HCT116 (cell line): ENCODE data around the gene GOLGA7B. TPM values are rescaled to one million over a fixed set of nuclear protein-coding genes. Genes with fewer than 3 reads are reported as not detected.

Source experiments
- ATAC-seq: fragments of 200-7000 bp; cut with Tn5 transposase; 2 replicates; pipeline ENCODE4 v1.9.1; 2020; ENCODE audit warnings: mild to moderate bottlenecking, moderate library complexity
- BruUV-seq: library from RNA; stranded (reverse); fragments of 400-500 nt; replicated peaks from 2 replicates; lab custom pipeline; 2021; lab: Mats Ljungman, UMichigan
- CTCF ChIA-PET: fragments of 300-600 bp; sonication (Branson Sonifier 250); formaldehyde crosslinking; loops from one replicate; lab custom pipeline; 2021; ENCODE audit warnings: antibody characterized with exemption; lab: Charles Lee
- POLR2A ChIA-PET: fragments of 300-600, 350-600 bp; sonication (Branson Sonifier 250); formaldehyde crosslinking; loops from one replicate; lab custom pipeline; 2021; ENCODE audit warnings: antibody characterized with exemption; lab: Charles Lee
- RAD21 ChIA-PET, 2 experiments: fragments of 300-600 bp; sonication (Branson Sonifier 250); formaldehyde crosslinking; loops; one replicate each; lab custom pipeline; 2023; ENCODE audit warnings: low total read pairs in 2 of 2; ENCODE audit not compliant: uncharacterized antibody in 2 of 2, unreplicated experiment in 2 of 2, low non-redundant PET in 1 of 2; lab: Charles Lee
- DNase-seq: peaks from one replicate; pipeline ENCODE4 v3.0.0-alpha.2; 2010; ENCODE audit warnings: low read depth, low spot score
- H2AFZ ChIP-seq: fragments of 200-600 bp; shearing (Covaris generic), sonication (generic); 2 replicates; pipeline ENCODE4 v1.6.1; 2017; ENCODE audit warnings: low read depth, mixed run types, mixed read lengths, antibody characterized with exemption, low read length; ENCODE audit not compliant: poor library complexity, severe bottlenecking
- H3K27ac ChIP-seq: 2 replicates; pipeline ENCODE4 v1.5.1; 2012; ENCODE audit warnings: low read depth, low read length
- H3K27me3 ChIP-seq: fragments of 200-600 bp; sonication (generic); 2 replicates; pipeline ENCODE4 v1.6.1; 2016; ENCODE audit warnings: mixed run types, low read length, mixed read lengths; ENCODE audit not compliant: insufficient read depth
- H3K36me3 ChIP-seq, 2 experiments: fragments of 200-500 bp in 1 of 2; fragments of 200-600 bp in 1 of 2; sonication (Bioruptor generic) in 1 of 2; sonication (generic) in 1 of 2; 2 replicates each; pipeline versions ENCODE4 v1.5.1 to v1.6.1; 2014 to 2016; ENCODE audit warnings: low read length in 2 of 2, inconsistent platforms in 1 of 2, mixed read lengths in 1 of 2, mixed run types in 1 of 2; ENCODE audit not compliant: insufficient read depth in 2 of 2, control insufficient read depth in 1 of 2
- H3K4me1 ChIP-seq, 2 experiments: fragments of 200-600 bp in 1 of 2; sonication (generic) in 1 of 2; 2 replicates each; pipeline versions ENCODE4 v1.5.1 to v1.6.1; 2012 to 2017; ENCODE audit warnings: low read length in 2 of 2, inconsistent platforms in 1 of 2, mild to moderate bottlenecking in 1 of 2, mixed read lengths in 1 of 2, mixed run types in 1 of 2, moderate library complexity in 1 of 2; ENCODE audit not compliant: insufficient read depth in 2 of 2, control insufficient read depth in 1 of 2
- H3K4me2 ChIP-seq: fragments of 200-600 bp; sonication (generic); 2 replicates; pipeline ENCODE4 v1.6.1; 2017; ENCODE audit warnings: mixed run types, low read length, mixed read lengths
- H3K4me3 ChIP-seq, 2 experiments: fragments of 200-600 bp in 1 of 2; sonication (generic) in 1 of 2; replicated peaks in 1 of 2; 2 replicates each; pipeline ENCODE4 v1.5.1; 2011 to 2016; ENCODE audit warnings: low read length in 2 of 2, control low read depth in 1 of 2, low read depth in 1 of 2, mild to moderate bottlenecking in 1 of 2, mixed read lengths in 1 of 2, mixed run types in 1 of 2
- H3K79me2 ChIP-seq: fragments of 200-600 bp; sonication (generic); 2 replicates; pipeline ENCODE4 v1.6.1; 2017; ENCODE audit warnings: mild to moderate bottlenecking, mixed run types, low read length, moderate library complexity, mixed read lengths; ENCODE audit not compliant: insufficient read depth
- H3K9ac ChIP-seq: fragments of 200-600 bp; sonication (generic); 2 replicates; pipeline ENCODE4 v1.6.1; 2016; ENCODE audit warnings: low read length, mixed read lengths
- H3K9me2 ChIP-seq: fragments of 200-600 bp; sonication (generic), shearing (Covaris generic); 2 replicates; pipeline ENCODE4 v1.6.1; 2017; ENCODE audit warnings: mixed run types, mild to moderate bottlenecking, moderate library complexity; ENCODE audit not compliant: insufficient read depth
- H3K9me3 ChIP-seq, 2 experiments: fragments of 200-500 bp in 1 of 2; fragments of 200-600 bp in 1 of 2; sonication (Bioruptor generic) in 1 of 2; sonication (generic) in 1 of 2; 2 replicates each; pipeline ENCODE4 v1.6.1; 2014 to 2017; ENCODE audit warnings: low read length in 2 of 2, mixed read lengths in 2 of 2, inconsistent platforms in 1 of 2, low read depth in 1 of 2, mild to moderate bottlenecking in 1 of 2, mixed run types in 1 of 2, moderate library complexity in 1 of 2; ENCODE audit not compliant: control insufficient read depth in 1 of 2, insufficient read depth in 1 of 2
- H4K20me1 ChIP-seq: fragments of 200-600 bp; sonication (generic), shearing (Covaris generic); 2 replicates; pipeline ENCODE4 v1.6.1; 2017; ENCODE audit warnings: mixed run types, mild to moderate bottlenecking, moderate library complexity; ENCODE audit not compliant: insufficient read depth
- CEBPB ChIP-seq: IDR thresholded peaks from 2 replicates; pipeline ENCODE4 v1.6.1; 2012; ENCODE audit warnings: low read depth
- EGR1 ChIP-seq: IDR thresholded peaks from 2 replicates; pipeline ENCODE4 v1.6.1; 2012; ENCODE audit warnings: low read depth
- EZH2 ChIP-seq: fragments of 200-600 bp; sonication (generic); IDR thresholded peaks from 2 replicates; pipeline ENCODE4 v1.6.1; 2017; ENCODE audit warnings: antibody characterized with exemption, mixed run types
- FOSL1 ChIP-seq: IDR thresholded peaks from 2 replicates; pipeline ENCODE4 v1.6.1; 2012; ENCODE audit warnings: low read depth
- JUND ChIP-seq: IDR thresholded peaks from 2 replicates; pipeline ENCODE4 v1.6.1; 2012
- POLR2A ChIP-seq: IDR thresholded peaks from 2 replicates; pipeline ENCODE4 v1.7.0; 2011; ENCODE audit warnings: borderline replicate concordance; ENCODE audit not compliant: insufficient read depth, insufficient read length; ENCODE audit errors: extremely low read depth
- POLR2AphosphoS5 ChIP-seq: IDR thresholded peaks from 2 replicates; pipeline ENCODE4 v1.6.1; 2011; ENCODE audit warnings: mild to moderate bottlenecking, low read depth, low read length, moderate library complexity
- RAD21 ChIP-seq: IDR thresholded peaks from 2 replicates; pipeline ENCODE4 v1.6.1; 2012; ENCODE audit warnings: low read depth, mild to moderate bottlenecking
- SP1 ChIP-seq: IDR thresholded peaks from 2 replicates; pipeline ENCODE4 v1.6.1; 2012; ENCODE audit warnings: low read depth
- SRF ChIP-seq: IDR thresholded peaks from 2 replicates; pipeline ENCODE4 v1.6.1; 2012; ENCODE audit warnings: low read depth
- TCF7L2 ChIP-seq: IDR thresholded peaks from 2 replicates; pipeline ENCODE4 v1.7.0; 2011; ENCODE audit warnings: borderline replicate concordance, inconsistent platforms; ENCODE audit not compliant: insufficient read depth, insufficient read length; ENCODE audit errors: extremely low read depth
- YY1 ChIP-seq: IDR thresholded peaks from 2 replicates; pipeline ENCODE4 v1.6.1; 2011; ENCODE audit warnings: low read length, low read depth, moderate library complexity, mild to moderate bottlenecking; ENCODE audit not compliant: insufficient replicate concordance; ENCODE audit errors: extremely low read depth
- ZFX ChIP-seq: fragments of 450-650 bp; IDR thresholded peaks from 2 replicates; pipeline ENCODE4 v1.6.1; 2017
- ZNF274 ChIP-seq: fragments of 200-500 bp; sonication (Bioruptor generic); IDR thresholded peaks from 2 replicates; pipeline ENCODE4 v1.6.1; 2014; ENCODE audit warnings: mild to moderate bottlenecking, low read depth, low read length, inconsistent platforms
- intact Hi-C: fragments of 100-400 bp; cut with micrococcal nuclease; formaldehyde crosslinking; loops from 2 replicates; pipeline ENCODE4 v1.10.0; 2022
- total RNA-seq: library from RNA; stranded (reverse); gene quantifications from one replicate; pipeline ENCODE4 v1.2.1, GENCODE V29; 2021; ENCODE audit not compliant: unreplicated experiment
- TF ChIP-seq, protein P1 (sequence below): IDR thresholded peaks from 2 replicates; pipeline ENCODE4 v1.6.1; 2011; ENCODE audit warnings: mild to moderate bottlenecking, low read length, moderate library complexity; ENCODE audit not compliant: insufficient replicate concordance; ENCODE audit errors: extremely low read depth
- TF ChIP-seq, protein P2 (sequence below): IDR thresholded peaks from 2 replicates; pipeline ENCODE4 v1.6.1; 2012; ENCODE audit warnings: low read depth
- TF ChIP-seq, protein P3 (sequence below): IDR thresholded peaks from 2 replicates; pipeline ENCODE4 v1.6.1; 2012
- TF ChIP-seq, protein P4 (sequence below), 3 experiments: fragments of 200-600 bp in 1 of 3; sonication (generic) in 1 of 3; IDR thresholded peaks in 2 of 3; conservative IDR thresholded peaks in 1 of 3; 2 replicates each; pipeline ENCODE4 v1.5.1; 2012 to 2017; ENCODE audit warnings: low read depth in 2 of 3, low read length in 2 of 3, antibody characterized with exemption in 1 of 3, borderline replicate concordance in 1 of 3, control low read depth in 1 of 3, mild to moderate bottlenecking in 1 of 3, mixed read lengths in 1 of 3, mixed run types in 1 of 3, moderate library complexity in 1 of 3; ENCODE audit not compliant: insufficient read depth in 1 of 3

GOLGA7B gene
- total RNA-seq, 1 experiment from 2014 or later: 1.0 TPM

DNA sequence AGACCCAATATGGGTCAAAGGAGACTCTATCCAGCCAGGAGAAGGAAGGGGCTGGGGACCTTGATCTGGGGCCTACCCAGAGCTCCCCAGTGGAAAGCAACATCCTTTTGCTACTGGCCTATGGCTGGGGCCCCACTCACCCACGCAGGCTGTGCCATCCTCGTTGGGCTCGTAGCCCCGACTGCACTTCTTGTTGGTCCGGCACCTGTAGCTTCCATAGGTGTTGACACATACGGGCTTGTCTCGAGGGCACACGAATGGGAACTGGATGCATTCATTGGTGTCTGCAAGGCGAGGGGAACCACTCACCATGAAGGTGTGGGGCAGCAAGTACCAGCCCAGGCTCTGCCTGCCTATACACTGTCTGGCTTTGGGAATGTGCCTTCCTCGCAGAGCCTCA is 30.5 kb downstream of the GOLGA7B start:
- H3K27ac ChIP-seq: no peak overlapping the region
- no peak for DNase-seq
- no peak overlapping the region for H2AFZ ChIP-seq
- ChIA-PET CTCF (no interaction called here), POLR2A (interaction anchor here (1.2 to 1.6 kb wide), 2 partner anchors 9 to 254 kb away, joined by 3 to 6 read pairs; partner anchors contain the start of gene R3HCC1L), RAD21 (no interaction called here)
- no peaks in the 10 kb centered on the region for H3K9me2 ChIP-seq
- H3K9me3 ChIP-seq: no peaks in the 10 kb centered on the region
- H3K79me2 ChIP-seq: no peaks in the 10 kb centered on the region
- TF ChIP-seq JUND (no peak), TCF7L2 (no peak), SP1 (no peak), YY1 (no peak), EZH2 (no peak), ZNF274 (no peak), ZFX (no peak), FOSL1 (no peak), POLR2A (no peak), CEBPB (no peak), SRF (no peak), POLR2AphosphoS5 (no peak), EGR1 (no peak), RAD21 (no peak)
- TF ChIP-seq, protein P1, sequence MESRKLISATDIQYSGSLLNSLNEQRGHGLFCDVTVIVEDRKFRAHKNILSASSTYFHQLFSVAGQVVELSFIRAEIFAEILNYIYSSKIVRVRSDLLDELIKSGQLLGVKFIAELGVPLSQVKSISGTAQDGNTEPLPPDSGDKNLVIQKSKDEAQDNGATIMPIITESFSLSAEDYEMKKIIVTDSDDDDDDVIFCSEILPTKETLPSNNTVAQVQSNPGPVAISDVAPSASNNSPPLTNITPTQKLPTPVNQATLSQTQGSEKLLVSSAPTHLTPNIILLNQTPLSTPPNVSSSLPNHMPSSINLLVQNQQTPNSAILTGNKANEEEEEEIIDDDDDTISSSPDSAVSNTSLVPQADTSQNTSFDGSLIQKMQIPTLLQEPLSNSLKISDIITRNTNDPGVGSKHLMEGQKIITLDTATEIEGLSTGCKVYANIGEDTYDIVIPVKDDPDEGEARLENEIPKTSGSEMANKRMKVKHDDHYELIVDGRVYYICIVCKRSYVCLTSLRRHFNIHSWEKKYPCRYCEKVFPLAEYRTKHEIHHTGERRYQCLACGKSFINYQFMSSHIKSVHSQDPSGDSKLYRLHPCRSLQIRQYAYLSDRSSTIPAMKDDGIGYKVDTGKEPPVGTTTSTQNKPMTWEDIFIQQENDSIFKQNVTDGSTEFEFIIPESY: no peak
- TF ChIP-seq, protein P2, sequence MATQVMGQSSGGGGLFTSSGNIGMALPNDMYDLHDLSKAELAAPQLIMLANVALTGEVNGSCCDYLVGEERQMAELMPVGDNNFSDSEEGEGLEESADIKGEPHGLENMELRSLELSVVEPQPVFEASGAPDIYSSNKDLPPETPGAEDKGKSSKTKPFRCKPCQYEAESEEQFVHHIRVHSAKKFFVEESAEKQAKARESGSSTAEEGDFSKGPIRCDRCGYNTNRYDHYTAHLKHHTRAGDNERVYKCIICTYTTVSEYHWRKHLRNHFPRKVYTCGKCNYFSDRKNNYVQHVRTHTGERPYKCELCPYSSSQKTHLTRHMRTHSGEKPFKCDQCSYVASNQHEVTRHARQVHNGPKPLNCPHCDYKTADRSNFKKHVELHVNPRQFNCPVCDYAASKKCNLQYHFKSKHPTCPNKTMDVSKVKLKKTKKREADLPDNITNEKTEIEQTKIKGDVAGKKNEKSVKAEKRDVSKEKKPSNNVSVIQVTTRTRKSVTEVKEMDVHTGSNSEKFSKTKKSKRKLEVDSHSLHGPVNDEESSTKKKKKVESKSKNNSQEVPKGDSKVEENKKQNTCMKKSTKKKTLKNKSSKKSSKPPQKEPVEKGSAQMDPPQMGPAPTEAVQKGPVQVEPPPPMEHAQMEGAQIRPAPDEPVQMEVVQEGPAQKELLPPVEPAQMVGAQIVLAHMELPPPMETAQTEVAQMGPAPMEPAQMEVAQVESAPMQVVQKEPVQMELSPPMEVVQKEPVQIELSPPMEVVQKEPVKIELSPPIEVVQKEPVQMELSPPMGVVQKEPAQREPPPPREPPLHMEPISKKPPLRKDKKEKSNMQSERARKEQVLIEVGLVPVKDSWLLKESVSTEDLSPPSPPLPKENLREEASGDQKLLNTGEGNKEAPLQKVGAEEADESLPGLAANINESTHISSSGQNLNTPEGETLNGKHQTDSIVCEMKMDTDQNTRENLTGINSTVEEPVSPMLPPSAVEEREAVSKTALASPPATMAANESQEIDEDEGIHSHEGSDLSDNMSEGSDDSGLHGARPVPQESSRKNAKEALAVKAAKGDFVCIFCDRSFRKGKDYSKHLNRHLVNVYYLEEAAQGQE: no peak
- TF ChIP-seq, protein P3, sequence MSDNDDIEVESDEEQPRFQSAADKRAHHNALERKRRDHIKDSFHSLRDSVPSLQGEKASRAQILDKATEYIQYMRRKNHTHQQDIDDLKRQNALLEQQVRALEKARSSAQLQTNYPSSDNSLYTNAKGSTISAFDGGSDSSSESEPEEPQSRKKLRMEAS: no peak
- TF ChIP-seq, protein P4, sequence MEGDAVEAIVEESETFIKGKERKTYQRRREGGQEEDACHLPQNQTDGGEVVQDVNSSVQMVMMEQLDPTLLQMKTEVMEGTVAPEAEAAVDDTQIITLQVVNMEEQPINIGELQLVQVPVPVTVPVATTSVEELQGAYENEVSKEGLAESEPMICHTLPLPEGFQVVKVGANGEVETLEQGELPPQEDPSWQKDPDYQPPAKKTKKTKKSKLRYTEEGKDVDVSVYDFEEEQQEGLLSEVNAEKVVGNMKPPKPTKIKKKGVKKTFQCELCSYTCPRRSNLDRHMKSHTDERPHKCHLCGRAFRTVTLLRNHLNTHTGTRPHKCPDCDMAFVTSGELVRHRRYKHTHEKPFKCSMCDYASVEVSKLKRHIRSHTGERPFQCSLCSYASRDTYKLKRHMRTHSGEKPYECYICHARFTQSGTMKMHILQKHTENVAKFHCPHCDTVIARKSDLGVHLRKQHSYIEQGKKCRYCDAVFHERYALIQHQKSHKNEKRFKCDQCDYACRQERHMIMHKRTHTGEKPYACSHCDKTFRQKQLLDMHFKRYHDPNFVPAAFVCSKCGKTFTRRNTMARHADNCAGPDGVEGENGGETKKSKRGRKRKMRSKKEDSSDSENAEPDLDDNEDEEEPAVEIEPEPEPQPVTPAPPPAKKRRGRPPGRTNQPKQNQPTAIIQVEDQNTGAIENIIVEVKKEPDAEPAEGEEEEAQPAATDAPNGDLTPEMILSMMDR (IDR thresholded peaks at IDR 0.05 in 2 of 3, conservative IDR thresholded peaks at IDR 0.05 in 1 of 3; ENCODE audit: borderline replicate concordance in 1 of 3, insufficient read depth in 1 of 3, low read depth in 2 of 3, low read length in 2 of 3): no peak
- intact Hi-C loops: no loop called here
- no peak overlapping the region for H3K4me3 ChIP-seq
- H3K27me3 ChIP-seq: no peaks in the 10 kb centered on the region
- H3K36me3 ChIP-seq: no peaks in the 10 kb centered on the region
- H4K20me1 ChIP-seq: no peaks in the 10 kb centered on the region
- no TSS peak for BruUV-seq
- no peak overlapping the region for H3K9ac ChIP-seq
- ATAC-seq: no peak
- H3K4me2 ChIP-seq: no peak overlapping the region
- H3K4me1 ChIP-seq: peaks cover 14 to 28% of the 10 kb centered on the region in 2 experiments
